HG03135 (cell line): ENCODE data around the gene RDH5.

Source experiments
- ATAC-seq: cut with Tn5 transposase; IDR thresholded peaks from one replicate; pipeline ENCODE4 v1.9.1; 2021; ENCODE audit warnings: mild to moderate bottlenecking, moderate library complexity; ENCODE audit not compliant: unreplicated experiment

RDH5 gene

GRCh38 chr12:55711786-55712553 lies 8.2 kb upstream of the RDH5 start:
- no peak for ATAC-seq

GRCh38 chr12:55712700-55713415 lies 7.3 kb upstream of the RDH5 start:
- no peak for ATAC-seq

GRCh38 chr12:55713721-55714120 lies 6.5 kb upstream of the RDH5 start:
- ATAC-seq = no peak

GRCh38 chr12:55715169-55715764 lies 4.9 kb upstream of the RDH5 start:
- no peak for ATAC-seq

- peak; percentile 94 for ATAC-seq
These were observed 4.2 kb upstream of the RDH5 start, which contains the start of gene BLOC1S1 for GRCh38 chr12:55715833-55716581. Gene BLOC1S1 (plus strand): TSS chr12:55716046. CDS start chr12:55716052, 6 bp downstream.

- ATAC-seq = no peak
These were observed 3.6 kb upstream of the RDH5 start for GRCh38 chr12:55716582-55716957.

GRCh38 chr12:55717011-55718007 lies 2.9 kb upstream of the RDH5 start:
- no peak for ATAC-seq

GRCh38 chr12:55718015-55718414 lies 2.2 kb upstream of the RDH5 start:
- ATAC-seq = no peak

GRCh38 chr12:55718624-55719275 lies 1.4 kb upstream of the RDH5 start:
- ATAC-seq = no peak

- no peak for ATAC-seq
These were observed 822 bp upstream of the RDH5 start for GRCh38 chr12:55719371-55719770.

GRCh38 chr12:55720894-55721444 lies 776 bp downstream of the RDH5 start:
- no peak for ATAC-seq

- no peak for ATAC-seq
These were observed 1.5 kb downstream of the RDH5 start for GRCh38 chr12:55721601-55722213.

GRCh38 chr12:55722948-55723347 lies 2.8 kb downstream of the RDH5 start:
- ATAC-seq = no peak

- ATAC-seq = no peak
These were observed 3.5 kb downstream of the RDH5 start for GRCh38 chr12:55723516-55724225.

- no peak for ATAC-seq
These were observed 4.2 kb downstream of the RDH5 start for GRCh38 chr12:55724226-55724939.

GRCh38 chr12:55724940-55725309 lies 4.7 kb downstream of the RDH5 start:
- ATAC-seq = no peak

- no peak for ATAC-seq
These were observed 5.4 kb downstream of the RDH5 start for GRCh38 chr12:55725556-55725955.

GRCh38 chr12:55726971-55727370 lies 6.8 kb downstream of the RDH5 start:
- no peak for ATAC-seq
